Loucy (cell line): ENCODE data around the gene BRIX1.

Experiments
- H2AFZ ChIP-seq: fragments of 200-600 bp; sonication (generic); 2 replicates; pipeline ENCODE4 v1.6.0; 2016; ENCODE audit warnings: antibody characterized with exemption, mild to moderate bottlenecking, low read length, moderate library complexity
- H3F3A ChIP-seq: fragments of 200-600 bp; 2 replicates; pipeline ENCODE4 v1.6.0; 2016; ENCODE audit warnings: antibody characterized with exemption, low read depth, mild to moderate bottlenecking
- H3K27me3 ChIP-seq: fragments of 200-600 bp; sonication (generic); 2 replicates; pipeline ENCODE4 v1.6.1; 2014; ENCODE audit warnings: low read length, mild to moderate bottlenecking; ENCODE audit not compliant: insufficient read depth, poor library complexity, severe bottlenecking
- H3K36me3 ChIP-seq: fragments of 200-600 bp; sonication (generic); 2 replicates; pipeline ENCODE4 v1.6.1; 2016; ENCODE audit warnings: low read length; ENCODE audit not compliant: insufficient read depth
- H3K4me1 ChIP-seq: fragments of 200-600 bp; sonication (generic); 2 replicates; pipeline ENCODE4 v1.5.1; 2014; ENCODE audit warnings: low read length, mild to moderate bottlenecking; ENCODE audit not compliant: insufficient read depth, poor library complexity, severe bottlenecking
- H3K4me2 ChIP-seq: fragments of 200-600 bp; sonication (generic); 2 replicates; pipeline ENCODE4 v1.6.0; 2014; ENCODE audit warnings: antibody characterized with exemption, low read length, low read depth, mild to moderate bottlenecking; ENCODE audit not compliant: poor library complexity, severe bottlenecking
- H3K4me3 ChIP-seq: fragments of 200-600 bp; sonication (generic); 2 replicates; pipeline ENCODE4 v1.5.1; 2014; ENCODE audit warnings: low read length, mild to moderate bottlenecking, mixed read lengths; ENCODE audit not compliant: poor library complexity, severe bottlenecking
- H3K79me2 ChIP-seq: fragments of 200-600 bp; sonication (generic); 2 replicates; pipeline ENCODE4 v1.6.1; 2014; ENCODE audit warnings: low read length; ENCODE audit not compliant: insufficient read depth
- H3K9ac ChIP-seq: fragments of 200-600 bp; sonication (generic); 2 replicates; pipeline ENCODE4 v1.6.0; 2014; ENCODE audit warnings: mild to moderate bottlenecking, low read depth, low read length, moderate library complexity; ENCODE audit not compliant: poor library complexity, severe bottlenecking
- H3K9me2 ChIP-seq: fragments of 200-600 bp; sonication (generic); replicated peaks from 2 replicates; pipeline ENCODE4 v1.6.1; 2016; ENCODE audit warnings: low read depth, low read length, mixed read lengths
- H3K9me3 ChIP-seq: fragments of 200-600 bp; sonication (generic); 2 replicates; pipeline ENCODE4 v1.6.1; 2014; ENCODE audit warnings: mild to moderate bottlenecking, antibody characterized with exemption, low read length, low read depth; ENCODE audit not compliant: insufficient read depth
- H4K20me1 ChIP-seq: fragments of 200-600 bp; sonication (generic); 2 replicates; pipeline ENCODE4 v1.6.0; 2014; ENCODE audit warnings: antibody characterized with exemption, low read length, mild to moderate bottlenecking; ENCODE audit not compliant: insufficient read depth, poor library complexity, severe bottlenecking
- CTCF ChIP-seq: fragments of 200-600 bp; sonication (generic); conservative IDR thresholded peaks from 2 replicates; pipeline ENCODE4 v1.5.1; 2014; ENCODE audit warnings: mild to moderate bottlenecking, antibody characterized with exemption, low read length
- EZH2phosphoT487 ChIP-seq: fragments of 200-600 bp; IDR thresholded peaks from 2 replicates; pipeline ENCODE4 v1.6.1; 2018; ENCODE audit warnings: antibody characterized with exemption, mild to moderate bottlenecking, moderate library complexity, borderline replicate concordance

Gene BRIX1

GRCh38 chr5:34868791-34869190 is 46.7 kb upstream of the BRIX1 start:
- Histone ChIP-seq H2AFZ (no peak overlapping the region), H3K4me1 (peaks cover 23% of the 10 kb centered on the region), H4K20me1 (no peaks in the 10 kb centered on the region), H3K4me3 (no peak overlapping the region), H3K9ac (no peak overlapping the region), H3K4me2 (no peak overlapping the region), H3K79me2 (no peaks in the 10 kb centered on the region), H3K36me3 (no peaks in the 10 kb centered on the region), H3F3A (no peaks in the 10 kb centered on the region), H3K9me3 (no peaks in the 10 kb centered on the region), H3K27me3 (no peaks in the 10 kb centered on the region), H3K9me2 (no peaks in the 10 kb centered on the region)
- TF ChIP-seq CTCF (no peak), EZH2phosphoT487 (no peak)

GRCh38 chr5:34869256-34869655 is 46.3 kb upstream of the BRIX1 start:
- no peak overlapping the region for H3K9ac ChIP-seq
- H3K4me2 ChIP-seq, result no peak overlapping the region
- no peaks in the 10 kb centered on the region for H3K9me2 ChIP-seq
- no peaks in the 10 kb centered on the region for H3F3A ChIP-seq
- 0 out of 2 replicates have a peak overlapping the region, but pooled peaks have one; percentile 32 for H2AFZ ChIP-seq
- no peaks in the 10 kb centered on the region for H3K79me2 ChIP-seq
- H3K27me3 ChIP-seq, result no peaks in the 10 kb centered on the region
- H4K20me1 ChIP-seq, result no peaks in the 10 kb centered on the region
- peaks cover 18% of the 10 kb centered on the region for H3K4me1 ChIP-seq
- no peak for TF ChIP-seq EZH2phosphoT487
- no peak for TF ChIP-seq CTCF
- H3K36me3 ChIP-seq, result no peaks in the 10 kb centered on the region
- H3K9me3 ChIP-seq, result no peaks in the 10 kb centered on the region
- no peak overlapping the region for H3K4me3 ChIP-seq

- Histone ChIP-seq H3K27me3 (no peaks in the 10 kb centered on the region), H3K9ac (no peak overlapping the region), H2AFZ (no peak overlapping the region), H3K36me3 (no peaks in the 10 kb centered on the region), H3K4me2 (no peak overlapping the region), H4K20me1 (no peaks in the 10 kb centered on the region), H3K79me2 (no peaks in the 10 kb centered on the region), H3K4me3 (no peak overlapping the region), H3K4me1 (peaks cover 10% of the 10 kb centered on the region), H3F3A (no peaks in the 10 kb centered on the region), H3K9me3 (no peaks in the 10 kb centered on the region), H3K9me2 (no peaks in the 10 kb centered on the region)
- TF ChIP-seq EZH2phosphoT487, result no peak
- no peak for TF ChIP-seq CTCF
Measured at GRCh38 chr5:34870382-34870781, 45.1 kb upstream of the BRIX1 start.
